Fibroblast of villous mesenchyme (primary cell): Measurements from ENCODE around the gene SGPL1. TPM values are rescaled to one million over a fixed set of nuclear protein-coding genes. Genes with fewer than 3 reads are reported as not detected.

ENCODE experiments used
- DNase-seq: peaks from one replicate; pipeline ENCODE4 v3.0.0-alpha.2; 2010; ENCODE audit warnings: low read depth
- H3K4me3 ChIP-seq: 2 replicates; pipeline ENCODE4 v1.5.1; 2011; ENCODE audit warnings: low read depth, mild to moderate bottlenecking, low read length
- CTCF ChIP-seq: IDR thresholded peaks from 2 replicates; pipeline ENCODE4 v1.5.1; 2012; ENCODE audit warnings: low read depth, mild to moderate bottlenecking, low read length; ENCODE audit not compliant: insufficient read depth
- total RNA-seq: library from RNA; depleted of rRNA; stranded (reverse); fragments of >200 nt; gene quantifications from 2 replicates; pipeline ENCODE4 v1.2.3, GENCODE V29; 2012

Gene SGPL1
- total RNA-seq, 1 donor = 54.4 TPM

GRCh38 chr10:70906031-70906783, 90.5 kb downstream of the SGPL1 start:
- H3K4me3 ChIP-seq = no peak overlapping the region
- TF ChIP-seq CTCF = no peak
- no peak for DNase-seq

GRCh38 chr10:70906953-70907636, 91.3 kb downstream of the SGPL1 start:
- no peak for TF ChIP-seq CTCF
- no peak for DNase-seq
- H3K4me3 ChIP-seq = no peak overlapping the region

- DNase-seq = no peak
- TF ChIP-seq CTCF = no peak
- no peak overlapping the region for H3K4me3 ChIP-seq
Observed at GRCh38 chr10:70907637-70908405, 92.1 kb downstream of the SGPL1 start.

GRCh38 chr10:70908406-70909296, 92.9 kb downstream of the SGPL1 start:
- no peak for TF ChIP-seq CTCF
- H3K4me3 ChIP-seq = no peak overlapping the region
- no peak for DNase-seq

GRCh38 chr10:70909326-70909935, 93.7 kb downstream of the SGPL1 start:
- no peak for TF ChIP-seq CTCF
- H3K4me3 ChIP-seq = no peak overlapping the region
- DNase-seq = no peak
